HCT116 (cell line): ENCODE data around the gene NOXO1. TPM values are rescaled to one million over a fixed set of nuclear protein-coding genes. Genes with fewer than 3 reads are reported as not detected.

Experiments
- ATAC-seq: fragments of 200-7000 bp; cut with Tn5 transposase; 2 replicates; pipeline ENCODE4 v1.9.1; 2020; ENCODE audit warnings: mild to moderate bottlenecking, moderate library complexity
- BruUV-seq: library from RNA; stranded (reverse); fragments of 400-500 nt; replicated peaks from 2 replicates; lab custom pipeline; 2021; lab: Mats Ljungman, UMichigan
- CTCF ChIA-PET: fragments of 300-600 bp; sonication (Branson Sonifier 250); formaldehyde crosslinking; loops from one replicate; lab custom pipeline; 2021; ENCODE audit warnings: antibody characterized with exemption; lab: Charles Lee
- POLR2A ChIA-PET: fragments of 300-600, 350-600 bp; sonication (Branson Sonifier 250); formaldehyde crosslinking; loops from one replicate; lab custom pipeline; 2021; ENCODE audit warnings: antibody characterized with exemption; lab: Charles Lee
- RAD21 ChIA-PET, 2 experiments: fragments of 300-600 bp; sonication (Branson Sonifier 250); formaldehyde crosslinking; loops; one replicate each; lab custom pipeline; 2023; ENCODE audit warnings: low total read pairs in 2 of 2; ENCODE audit not compliant: uncharacterized antibody in 2 of 2, unreplicated experiment in 2 of 2, low non-redundant PET in 1 of 2; lab: Charles Lee
- DNase-seq: peaks from one replicate; pipeline ENCODE4 v3.0.0-alpha.2; 2010; ENCODE audit warnings: low read depth, low spot score
- H2AFZ ChIP-seq: fragments of 200-600 bp; shearing (Covaris generic), sonication (generic); 2 replicates; pipeline ENCODE4 v1.6.1; 2017; ENCODE audit warnings: low read depth, mixed run types, mixed read lengths, antibody characterized with exemption, low read length; ENCODE audit not compliant: poor library complexity, severe bottlenecking
- H3K27ac ChIP-seq: 2 replicates; pipeline ENCODE4 v1.5.1; 2012; ENCODE audit warnings: low read depth, low read length
- H3K27me3 ChIP-seq: fragments of 200-600 bp; sonication (generic); 2 replicates; pipeline ENCODE4 v1.6.1; 2016; ENCODE audit warnings: mixed run types, low read length, mixed read lengths; ENCODE audit not compliant: insufficient read depth
- H3K36me3 ChIP-seq, 2 experiments: fragments of 200-500 bp in 1 of 2; fragments of 200-600 bp in 1 of 2; sonication (Bioruptor generic) in 1 of 2; sonication (generic) in 1 of 2; 2 replicates each; pipeline versions ENCODE4 v1.5.1 to v1.6.1; 2014 to 2016; ENCODE audit warnings: low read length in 2 of 2, inconsistent platforms in 1 of 2, mixed read lengths in 1 of 2, mixed run types in 1 of 2; ENCODE audit not compliant: insufficient read depth in 2 of 2, control insufficient read depth in 1 of 2
- H3K4me1 ChIP-seq, 2 experiments: fragments of 200-600 bp in 1 of 2; sonication (generic) in 1 of 2; 2 replicates each; pipeline versions ENCODE4 v1.5.1 to v1.6.1; 2012 to 2017; ENCODE audit warnings: low read length in 2 of 2, inconsistent platforms in 1 of 2, mild to moderate bottlenecking in 1 of 2, mixed read lengths in 1 of 2, mixed run types in 1 of 2, moderate library complexity in 1 of 2; ENCODE audit not compliant: insufficient read depth in 2 of 2, control insufficient read depth in 1 of 2
- H3K4me2 ChIP-seq: fragments of 200-600 bp; sonication (generic); 2 replicates; pipeline ENCODE4 v1.6.1; 2017; ENCODE audit warnings: mixed run types, low read length, mixed read lengths
- H3K4me3 ChIP-seq, 2 experiments: fragments of 200-600 bp in 1 of 2; sonication (generic) in 1 of 2; replicated peaks in 1 of 2; 2 replicates each; pipeline ENCODE4 v1.5.1; 2011 to 2016; ENCODE audit warnings: low read length in 2 of 2, control low read depth in 1 of 2, low read depth in 1 of 2, mild to moderate bottlenecking in 1 of 2, mixed read lengths in 1 of 2, mixed run types in 1 of 2
- H3K79me2 ChIP-seq: fragments of 200-600 bp; sonication (generic); 2 replicates; pipeline ENCODE4 v1.6.1; 2017; ENCODE audit warnings: mild to moderate bottlenecking, mixed run types, low read length, moderate library complexity, mixed read lengths; ENCODE audit not compliant: insufficient read depth
- H3K9ac ChIP-seq: fragments of 200-600 bp; sonication (generic); 2 replicates; pipeline ENCODE4 v1.6.1; 2016; ENCODE audit warnings: low read length, mixed read lengths
- H3K9me2 ChIP-seq: fragments of 200-600 bp; sonication (generic), shearing (Covaris generic); 2 replicates; pipeline ENCODE4 v1.6.1; 2017; ENCODE audit warnings: mixed run types, mild to moderate bottlenecking, moderate library complexity; ENCODE audit not compliant: insufficient read depth
- H3K9me3 ChIP-seq, 2 experiments: fragments of 200-500 bp in 1 of 2; fragments of 200-600 bp in 1 of 2; sonication (Bioruptor generic) in 1 of 2; sonication (generic) in 1 of 2; 2 replicates each; pipeline ENCODE4 v1.6.1; 2014 to 2017; ENCODE audit warnings: low read length in 2 of 2, mixed read lengths in 2 of 2, inconsistent platforms in 1 of 2, low read depth in 1 of 2, mild to moderate bottlenecking in 1 of 2, mixed run types in 1 of 2, moderate library complexity in 1 of 2; ENCODE audit not compliant: control insufficient read depth in 1 of 2, insufficient read depth in 1 of 2
- H4K20me1 ChIP-seq: fragments of 200-600 bp; sonication (generic), shearing (Covaris generic); 2 replicates; pipeline ENCODE4 v1.6.1; 2017; ENCODE audit warnings: mixed run types, mild to moderate bottlenecking, moderate library complexity; ENCODE audit not compliant: insufficient read depth
- CBX3 ChIP-seq: IDR thresholded peaks from 2 replicates; pipeline ENCODE4 v1.6.1; 2012; ENCODE audit warnings: low read depth
- CEBPB ChIP-seq: IDR thresholded peaks from 2 replicates; pipeline ENCODE4 v1.6.1; 2012; ENCODE audit warnings: low read depth
- EZH2 ChIP-seq: fragments of 200-600 bp; sonication (generic); IDR thresholded peaks from 2 replicates; pipeline ENCODE4 v1.6.1; 2017; ENCODE audit warnings: antibody characterized with exemption, mixed run types
- EZH2phosphoT487 ChIP-seq: fragments of 200-600 bp; IDR thresholded peaks from 2 replicates; pipeline ENCODE4 v1.6.1; 2018; ENCODE audit warnings: antibody characterized with exemption, borderline replicate concordance
- POLR2A ChIP-seq: IDR thresholded peaks from 2 replicates; pipeline ENCODE4 v1.7.0; 2011; ENCODE audit warnings: borderline replicate concordance; ENCODE audit not compliant: insufficient read depth, insufficient read length; ENCODE audit errors: extremely low read depth
- RAD21 ChIP-seq: IDR thresholded peaks from 2 replicates; pipeline ENCODE4 v1.6.1; 2012; ENCODE audit warnings: low read depth, mild to moderate bottlenecking
- SIN3A ChIP-seq: IDR thresholded peaks from 2 replicates; pipeline ENCODE4 v1.6.1; 2012; ENCODE audit warnings: low read depth
- SP1 ChIP-seq: IDR thresholded peaks from 2 replicates; pipeline ENCODE4 v1.6.1; 2012; ENCODE audit warnings: low read depth
- SRF ChIP-seq: IDR thresholded peaks from 2 replicates; pipeline ENCODE4 v1.6.1; 2012; ENCODE audit warnings: low read depth
- YY1 ChIP-seq: IDR thresholded peaks from 2 replicates; pipeline ENCODE4 v1.6.1; 2011; ENCODE audit warnings: low read length, low read depth, moderate library complexity, mild to moderate bottlenecking; ENCODE audit not compliant: insufficient replicate concordance; ENCODE audit errors: extremely low read depth
- ZFX ChIP-seq: fragments of 450-650 bp; IDR thresholded peaks from 2 replicates; pipeline ENCODE4 v1.6.1; 2017
- intact Hi-C: fragments of 100-400 bp; cut with micrococcal nuclease; formaldehyde crosslinking; loops from 2 replicates; pipeline ENCODE4 v1.10.0; 2022
- total RNA-seq: library from RNA; stranded (reverse); gene quantifications from one replicate; pipeline ENCODE4 v1.2.1, GENCODE V29; 2021; ENCODE audit not compliant: unreplicated experiment
- TF ChIP-seq, protein P1 (sequence below): IDR thresholded peaks from 2 replicates; pipeline ENCODE4 v1.6.1; 2012; ENCODE audit warnings: low read depth
- TF ChIP-seq, protein P2 (sequence below): IDR thresholded peaks from 2 replicates; pipeline ENCODE4 v1.6.1; 2012
- TF ChIP-seq, protein P3 (sequence below): IDR thresholded peaks from 2 replicates; pipeline ENCODE4 v1.6.1; 2011; ENCODE audit warnings: mild to moderate bottlenecking, low read length, moderate library complexity; ENCODE audit not compliant: insufficient replicate concordance; ENCODE audit errors: extremely low read depth
- TF ChIP-seq, protein P4 (sequence below), 3 experiments: fragments of 200-600 bp in 1 of 3; sonication (generic) in 1 of 3; IDR thresholded peaks in 2 of 3; conservative IDR thresholded peaks in 1 of 3; 2 replicates each; pipeline ENCODE4 v1.5.1; 2012 to 2017; ENCODE audit warnings: low read depth in 2 of 3, low read length in 2 of 3, antibody characterized with exemption in 1 of 3, borderline replicate concordance in 1 of 3, control low read depth in 1 of 3, mild to moderate bottlenecking in 1 of 3, mixed read lengths in 1 of 3, mixed run types in 1 of 3, moderate library complexity in 1 of 3; ENCODE audit not compliant: insufficient read depth in 1 of 3

Gene NOXO1
- total RNA-seq, 1 experiment from 2014 or later = 10.0 TPM

DNA sequence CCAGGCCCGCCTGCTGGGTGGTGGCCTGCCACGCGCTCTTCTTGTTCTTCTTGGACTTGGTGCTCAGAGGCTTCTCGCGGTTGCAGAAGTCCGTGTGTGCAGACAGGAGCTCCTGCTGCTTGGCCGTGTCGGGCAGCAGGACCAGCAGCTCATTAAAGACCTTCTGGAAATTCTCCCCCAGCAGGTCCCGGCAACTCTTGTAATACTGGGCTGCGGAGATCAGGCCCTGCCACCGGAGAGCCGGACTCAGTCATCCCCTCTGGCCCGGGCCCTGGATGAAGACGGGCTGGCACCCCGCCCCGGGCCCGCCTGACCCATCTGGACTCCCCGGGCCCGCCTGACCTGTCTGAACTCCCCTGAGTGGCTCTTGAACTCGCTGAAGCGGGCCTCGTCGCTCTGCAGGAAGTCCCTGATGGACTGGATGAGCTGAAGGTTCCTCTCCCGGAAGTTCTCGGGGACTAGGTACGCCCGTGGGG, 17.1 kb upstream of the NOXO1 start:
- ATAC-seq = no peak
- TF ChIP-seq CBX3 (no peak), SRF (no peak), ZFX (no peak), EZH2 (no peak), RAD21 (no peak), SP1 (no peak), SIN3A (no peak), POLR2A (no peak), YY1 (no peak), EZH2phosphoT487 (no peak), CEBPB (no peak)
- TF ChIP-seq, protein P1, sequence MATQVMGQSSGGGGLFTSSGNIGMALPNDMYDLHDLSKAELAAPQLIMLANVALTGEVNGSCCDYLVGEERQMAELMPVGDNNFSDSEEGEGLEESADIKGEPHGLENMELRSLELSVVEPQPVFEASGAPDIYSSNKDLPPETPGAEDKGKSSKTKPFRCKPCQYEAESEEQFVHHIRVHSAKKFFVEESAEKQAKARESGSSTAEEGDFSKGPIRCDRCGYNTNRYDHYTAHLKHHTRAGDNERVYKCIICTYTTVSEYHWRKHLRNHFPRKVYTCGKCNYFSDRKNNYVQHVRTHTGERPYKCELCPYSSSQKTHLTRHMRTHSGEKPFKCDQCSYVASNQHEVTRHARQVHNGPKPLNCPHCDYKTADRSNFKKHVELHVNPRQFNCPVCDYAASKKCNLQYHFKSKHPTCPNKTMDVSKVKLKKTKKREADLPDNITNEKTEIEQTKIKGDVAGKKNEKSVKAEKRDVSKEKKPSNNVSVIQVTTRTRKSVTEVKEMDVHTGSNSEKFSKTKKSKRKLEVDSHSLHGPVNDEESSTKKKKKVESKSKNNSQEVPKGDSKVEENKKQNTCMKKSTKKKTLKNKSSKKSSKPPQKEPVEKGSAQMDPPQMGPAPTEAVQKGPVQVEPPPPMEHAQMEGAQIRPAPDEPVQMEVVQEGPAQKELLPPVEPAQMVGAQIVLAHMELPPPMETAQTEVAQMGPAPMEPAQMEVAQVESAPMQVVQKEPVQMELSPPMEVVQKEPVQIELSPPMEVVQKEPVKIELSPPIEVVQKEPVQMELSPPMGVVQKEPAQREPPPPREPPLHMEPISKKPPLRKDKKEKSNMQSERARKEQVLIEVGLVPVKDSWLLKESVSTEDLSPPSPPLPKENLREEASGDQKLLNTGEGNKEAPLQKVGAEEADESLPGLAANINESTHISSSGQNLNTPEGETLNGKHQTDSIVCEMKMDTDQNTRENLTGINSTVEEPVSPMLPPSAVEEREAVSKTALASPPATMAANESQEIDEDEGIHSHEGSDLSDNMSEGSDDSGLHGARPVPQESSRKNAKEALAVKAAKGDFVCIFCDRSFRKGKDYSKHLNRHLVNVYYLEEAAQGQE = no peak
- TF ChIP-seq, protein P2, sequence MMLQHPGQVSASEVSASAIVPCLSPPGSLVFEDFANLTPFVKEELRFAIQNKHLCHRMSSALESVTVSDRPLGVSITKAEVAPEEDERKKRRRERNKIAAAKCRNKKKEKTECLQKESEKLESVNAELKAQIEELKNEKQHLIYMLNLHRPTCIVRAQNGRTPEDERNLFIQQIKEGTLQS = no peak
- TF ChIP-seq, protein P3, sequence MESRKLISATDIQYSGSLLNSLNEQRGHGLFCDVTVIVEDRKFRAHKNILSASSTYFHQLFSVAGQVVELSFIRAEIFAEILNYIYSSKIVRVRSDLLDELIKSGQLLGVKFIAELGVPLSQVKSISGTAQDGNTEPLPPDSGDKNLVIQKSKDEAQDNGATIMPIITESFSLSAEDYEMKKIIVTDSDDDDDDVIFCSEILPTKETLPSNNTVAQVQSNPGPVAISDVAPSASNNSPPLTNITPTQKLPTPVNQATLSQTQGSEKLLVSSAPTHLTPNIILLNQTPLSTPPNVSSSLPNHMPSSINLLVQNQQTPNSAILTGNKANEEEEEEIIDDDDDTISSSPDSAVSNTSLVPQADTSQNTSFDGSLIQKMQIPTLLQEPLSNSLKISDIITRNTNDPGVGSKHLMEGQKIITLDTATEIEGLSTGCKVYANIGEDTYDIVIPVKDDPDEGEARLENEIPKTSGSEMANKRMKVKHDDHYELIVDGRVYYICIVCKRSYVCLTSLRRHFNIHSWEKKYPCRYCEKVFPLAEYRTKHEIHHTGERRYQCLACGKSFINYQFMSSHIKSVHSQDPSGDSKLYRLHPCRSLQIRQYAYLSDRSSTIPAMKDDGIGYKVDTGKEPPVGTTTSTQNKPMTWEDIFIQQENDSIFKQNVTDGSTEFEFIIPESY = no peak
- TF ChIP-seq, protein P4, sequence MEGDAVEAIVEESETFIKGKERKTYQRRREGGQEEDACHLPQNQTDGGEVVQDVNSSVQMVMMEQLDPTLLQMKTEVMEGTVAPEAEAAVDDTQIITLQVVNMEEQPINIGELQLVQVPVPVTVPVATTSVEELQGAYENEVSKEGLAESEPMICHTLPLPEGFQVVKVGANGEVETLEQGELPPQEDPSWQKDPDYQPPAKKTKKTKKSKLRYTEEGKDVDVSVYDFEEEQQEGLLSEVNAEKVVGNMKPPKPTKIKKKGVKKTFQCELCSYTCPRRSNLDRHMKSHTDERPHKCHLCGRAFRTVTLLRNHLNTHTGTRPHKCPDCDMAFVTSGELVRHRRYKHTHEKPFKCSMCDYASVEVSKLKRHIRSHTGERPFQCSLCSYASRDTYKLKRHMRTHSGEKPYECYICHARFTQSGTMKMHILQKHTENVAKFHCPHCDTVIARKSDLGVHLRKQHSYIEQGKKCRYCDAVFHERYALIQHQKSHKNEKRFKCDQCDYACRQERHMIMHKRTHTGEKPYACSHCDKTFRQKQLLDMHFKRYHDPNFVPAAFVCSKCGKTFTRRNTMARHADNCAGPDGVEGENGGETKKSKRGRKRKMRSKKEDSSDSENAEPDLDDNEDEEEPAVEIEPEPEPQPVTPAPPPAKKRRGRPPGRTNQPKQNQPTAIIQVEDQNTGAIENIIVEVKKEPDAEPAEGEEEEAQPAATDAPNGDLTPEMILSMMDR (IDR thresholded peaks at IDR 0.05 in 2 of 3, conservative IDR thresholded peaks at IDR 0.05 in 1 of 3; ENCODE audit: borderline replicate concordance in 1 of 3, insufficient read depth in 1 of 3, low read depth in 2 of 3, low read length in 2 of 3) = no peak
- ChIA-PET CTCF (interaction anchor here (0.6 kb wide), 1 partner anchor 142 kb away, joined by 3 read pairs; no protein-coding TSS in a partner anchor), RAD21 (no interaction called here), POLR2A (interaction anchor here (1.8 kb wide), 1 partner anchor 10 kb away, joined by 3 read pairs; no protein-coding TSS in a partner anchor)
- no peaks in the 10 kb centered on the region for H3K27me3 ChIP-seq
- H3K9me3 ChIP-seq = no peaks in the 10 kb centered on the region
- no peak overlapping the region for H3K9ac ChIP-seq
- no peak for DNase-seq
- no peak overlapping the region for H2AFZ ChIP-seq
- intact Hi-C loops = no loop called here
- peaks cover 25 to 50% of the 10 kb centered on the region in 2 experiments; a peak in 3 of 4 replicates for H3K36me3 ChIP-seq
- no peak overlapping the region for H3K4me2 ChIP-seq
- H3K79me2 ChIP-seq = peaks cover 23% of the 10 kb centered on the region
- no peak overlapping the region for H3K27ac ChIP-seq
- BruUV-seq = TSS peak; percentile 31
- H3K4me1 ChIP-seq = peaks cover 0 to 8% of the 10 kb centered on the region in 2 experiments; a peak in 2 of 4 replicates
- H3K9me2 ChIP-seq = no peaks in the 10 kb centered on the region
- H3K4me3 ChIP-seq = no peak overlapping the region
- no peaks in the 10 kb centered on the region for H4K20me1 ChIP-seq
